ENCODE data around the gene AGBL4.

Gene AGBL4

DNA sequence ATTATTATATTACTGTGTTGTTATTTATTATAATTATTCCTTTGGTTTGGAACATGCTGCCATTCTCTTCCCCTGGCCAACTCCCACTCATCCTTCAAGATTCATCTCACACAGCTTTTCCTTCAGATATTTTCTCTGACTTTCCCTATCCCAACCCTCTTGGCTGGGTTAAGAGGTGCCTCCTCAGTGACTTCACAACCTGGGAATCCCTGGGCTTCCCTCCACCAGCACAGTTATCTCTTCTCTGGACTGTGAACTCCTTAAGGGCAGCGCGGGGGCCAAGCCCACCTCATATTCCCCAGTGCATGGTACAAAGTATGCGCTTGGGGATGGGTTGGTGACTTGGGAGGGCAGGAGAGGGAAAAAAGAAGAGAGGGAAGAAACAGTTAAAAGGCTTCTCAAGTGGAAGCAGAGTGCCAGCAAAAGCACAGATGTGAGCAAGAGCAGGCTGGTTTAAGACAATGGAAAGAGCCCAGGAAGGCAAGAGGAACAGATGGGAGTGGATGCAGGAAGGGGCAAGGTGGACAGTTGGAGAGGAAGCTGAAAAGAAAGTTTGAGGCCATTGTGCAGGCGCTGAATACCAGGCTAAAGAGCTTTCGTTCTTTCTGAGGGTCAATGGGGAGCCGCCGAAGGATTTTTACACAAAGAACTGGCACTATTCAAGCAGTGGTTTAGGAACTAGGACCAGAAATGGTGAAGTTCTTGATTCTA, 1379.4 kb downstream of the AGBL4 start:
- WGBS = 86% methylated on average over 7 of the region's 7 CpGs
- Histone ChIP-seq H3K27ac (ENCODE audit: low read depth, low read length) (no peak overlapping the region), H3K36me3 (ENCODE audit: insufficient read depth, low read length) (no peaks in the 10 kb centered on the region), H3K4me3 (ENCODE audit: low read length) (no peak overlapping the region), H3K9me3 (ENCODE audit: insufficient read depth, low read depth, low read length) (no peaks in the 10 kb centered on the region), H3K9ac (ENCODE audit: low read depth, low read length) (no peak overlapping the region), H3K4me1 (ENCODE audit: insufficient read depth, low read length) (peaks cover 17% of the 10 kb centered on the region), H3K27me3 (ENCODE audit: insufficient read depth, low read length) (no peaks in the 10 kb centered on the region; the same call in 1 of the 2 replicates)

DNA sequence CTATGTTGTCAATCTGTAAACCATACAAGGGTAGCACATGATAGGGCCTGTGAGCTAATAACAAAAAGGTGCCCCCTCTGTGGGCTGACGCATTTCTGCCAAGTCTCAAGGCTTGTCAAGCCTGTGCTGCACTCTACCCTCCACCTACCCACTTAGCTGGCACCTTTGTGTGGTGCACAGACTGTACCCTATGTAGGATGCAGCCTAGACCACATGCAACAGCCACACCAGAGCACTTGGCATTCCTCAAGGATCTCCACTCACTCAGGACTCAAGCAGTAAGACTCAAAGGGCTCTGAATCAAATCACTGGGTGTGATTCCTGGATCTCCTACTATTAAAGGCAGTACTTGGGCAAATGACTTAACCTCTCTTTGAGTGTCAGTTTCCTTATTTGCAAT, 1380.6 kb downstream of the AGBL4 start:
- Histone ChIP-seq H3K27ac (ENCODE audit: low read depth, low read length) (no peak overlapping the region), H3K4me1 (ENCODE audit: insufficient read depth, low read length) (peaks cover 17% of the 10 kb centered on the region), H3K9me3 (ENCODE audit: insufficient read depth, low read depth, low read length) (no peaks in the 10 kb centered on the region), H3K9ac (ENCODE audit: low read depth, low read length) (no peak overlapping the region), H3K27me3 (ENCODE audit: insufficient read depth, low read length) (no peaks in the 10 kb centered on the region; the same call in 1 of the 2 replicates), H3K4me3 (ENCODE audit: low read length) (no peak overlapping the region), H3K36me3 (ENCODE audit: insufficient read depth, low read length) (no peaks in the 10 kb centered on the region)
- 98% methylated on average over 1 of the region's 1 CpG for WGBS

DNA sequence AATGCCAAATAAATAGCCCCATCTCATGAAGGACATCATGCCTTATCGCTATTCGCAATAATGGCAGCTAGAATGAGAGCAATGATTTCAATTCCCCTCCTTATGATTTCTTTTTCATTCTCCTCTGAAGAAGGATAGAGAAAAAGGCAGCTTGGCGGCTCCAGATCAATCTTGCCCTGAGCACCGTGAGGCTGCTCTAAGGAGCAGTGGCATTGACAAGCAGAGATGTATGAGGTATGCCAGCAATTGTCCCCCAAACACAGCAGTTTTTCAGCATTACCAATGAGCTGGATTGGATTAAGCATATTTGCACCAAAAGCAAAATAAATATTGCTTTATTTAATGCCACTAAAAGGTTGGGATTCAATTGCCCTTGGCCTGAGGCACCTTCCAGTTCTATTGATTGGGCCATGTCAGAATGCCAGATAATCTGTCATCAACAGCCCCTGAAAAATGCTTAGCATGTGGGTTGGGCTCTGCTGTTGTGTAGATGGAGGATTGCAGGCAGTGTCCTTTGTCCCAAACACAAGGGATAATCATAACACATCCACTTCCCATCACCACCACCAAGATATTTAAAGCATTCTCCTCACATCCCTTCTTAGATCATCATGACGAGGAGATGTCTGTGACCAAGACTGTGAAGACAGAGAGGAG, 1382.8 kb downstream of the AGBL4 start:
- peaks cover 14% of the 10 kb centered on the region for H3K4me1 ChIP-seq (ENCODE audit: insufficient read depth, low read length)
- H3K9me3 ChIP-seq (ENCODE audit: insufficient read depth, low read depth, low read length) = no peaks in the 10 kb centered on the region
- WGBS = 89% methylated on average over 5 of the region's 5 CpGs

DNA sequence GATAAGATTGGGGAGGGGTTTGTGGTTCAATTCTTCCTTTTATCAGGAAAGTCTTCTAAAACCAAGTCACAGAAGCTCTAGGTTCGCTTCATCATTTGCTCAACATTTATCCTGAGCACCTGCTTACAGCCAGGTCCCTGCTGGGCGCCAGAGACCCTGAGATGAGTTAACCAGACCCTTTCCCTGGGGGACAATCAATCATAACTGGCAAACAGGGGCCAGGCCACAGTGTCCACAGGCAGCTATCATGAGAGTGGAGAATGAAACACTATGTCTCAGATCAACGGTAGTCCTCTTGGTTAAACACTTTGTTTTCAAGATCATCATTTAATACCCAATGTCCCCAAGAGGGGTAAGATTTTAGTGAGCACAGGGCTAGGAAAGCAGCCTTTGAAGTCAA, 1393.9 kb downstream of the AGBL4 start:
- Histone ChIP-seq H3K4me1 (ENCODE audit: insufficient read depth, low read length) (no peaks in the 10 kb centered on the region), H3K27me3 (ENCODE audit: insufficient read depth, low read length) (no peaks in the 10 kb centered on the region), H3K27ac (ENCODE audit: low read depth, low read length) (no peak overlapping the region), H3K4me3 (ENCODE audit: low read length) (no peak overlapping the region), H3K9ac (ENCODE audit: low read depth, low read length) (no peak overlapping the region), H3K9me3 (ENCODE audit: insufficient read depth, low read depth, low read length) (no peaks in the 10 kb centered on the region), H3K36me3 (ENCODE audit: insufficient read depth, low read length) (no peaks in the 10 kb centered on the region)
- WGBS = 98% methylated on average over 3 of the region's 3 CpGs

More for the DNA sequence above, 1382.8 kb downstream of the AGBL4 start:
- Histone ChIP-seq H3K9ac (ENCODE audit: low read depth, low read length) (no peak overlapping the region), H3K27ac (ENCODE audit: low read depth, low read length) (no peak overlapping the region), H3K27me3 (ENCODE audit: insufficient read depth, low read length) (no peaks in the 10 kb centered on the region; the same call in 1 of the 2 replicates), H3K36me3 (ENCODE audit: insufficient read depth, low read length) (no peaks in the 10 kb centered on the region), H3K4me3 (ENCODE audit: low read length) (no peak overlapping the region)

DNA sequence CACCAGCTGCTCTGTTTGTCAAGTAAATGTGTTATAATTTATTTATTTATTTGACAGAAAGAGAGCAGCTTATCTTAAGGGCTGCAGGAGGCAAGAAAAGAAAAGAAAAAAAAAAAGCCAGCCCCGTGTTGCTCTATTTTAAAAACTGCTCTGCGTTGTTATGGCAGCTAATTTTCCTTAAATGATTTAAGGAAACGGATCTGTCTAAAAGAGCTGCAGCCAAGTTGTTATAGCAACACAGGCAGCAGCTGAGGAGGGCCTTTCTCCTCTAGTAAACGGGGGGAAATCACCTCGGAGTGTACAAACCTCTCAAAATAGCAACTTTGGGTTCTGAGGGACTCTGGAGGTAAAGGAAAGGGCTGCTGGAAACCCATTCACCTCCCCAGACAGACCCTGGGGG, 1396.3 kb downstream of the AGBL4 start:
- Histone ChIP-seq H3K27me3 (ENCODE audit: insufficient read depth, low read length) (no peaks in the 10 kb centered on the region), H3K27ac (ENCODE audit: low read depth, low read length) (no peak overlapping the region), H3K9ac (ENCODE audit: low read depth, low read length) (no peak overlapping the region), H3K9me3 (ENCODE audit: insufficient read depth, low read depth, low read length) (no peaks in the 10 kb centered on the region), H3K4me3 (ENCODE audit: low read length) (no peak overlapping the region), H3K4me1 (ENCODE audit: insufficient read depth, low read length) (no peaks in the 10 kb centered on the region), H3K36me3 (ENCODE audit: insufficient read depth, low read length) (no peaks in the 10 kb centered on the region)
- 94% methylated on average over 5 of the region's 5 CpGs for WGBS

DNA sequence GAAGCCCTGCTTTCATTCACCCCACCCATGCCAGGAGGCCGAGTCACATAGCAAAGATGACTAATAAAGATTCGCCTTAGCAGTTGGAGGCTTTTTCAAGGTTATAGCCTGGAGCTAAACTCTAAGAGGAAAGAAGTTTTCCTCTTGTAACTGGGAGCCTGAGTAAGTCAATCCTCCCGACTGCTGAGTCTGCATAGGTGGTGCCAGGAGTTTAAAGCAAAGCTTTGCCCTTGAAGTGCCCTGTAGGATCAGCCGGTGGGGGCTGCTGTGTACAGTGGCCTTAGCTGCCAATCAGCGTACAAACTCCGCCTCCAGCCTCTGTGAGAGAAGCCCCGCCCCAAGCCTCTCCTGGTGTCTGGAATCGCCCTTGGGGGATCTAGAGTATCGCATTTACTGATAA, 1404.2 kb downstream of the AGBL4 start:
- Histone ChIP-seq H3K4me3 (ENCODE audit: low read length) (peak overlapping the region; percentile 37), H3K27ac (ENCODE audit: low read depth, low read length) (no peak overlapping the region), H3K36me3 (ENCODE audit: insufficient read depth, low read length) (no peaks in the 10 kb centered on the region), H3K9me3 (ENCODE audit: insufficient read depth, low read depth, low read length) (no peaks in the 10 kb centered on the region), H3K9ac (ENCODE audit: low read depth, low read length) (no peak overlapping the region), H3K4me1 (ENCODE audit: insufficient read depth, low read length) (peaks cover 14% of the 10 kb centered on the region; the same call in 1 of the 2 replicates), H3K27me3 (ENCODE audit: insufficient read depth, low read length) (no peaks in the 10 kb centered on the region)
- WGBS = 26% methylated on average over 9 of the region's 9 CpGs

DNA sequence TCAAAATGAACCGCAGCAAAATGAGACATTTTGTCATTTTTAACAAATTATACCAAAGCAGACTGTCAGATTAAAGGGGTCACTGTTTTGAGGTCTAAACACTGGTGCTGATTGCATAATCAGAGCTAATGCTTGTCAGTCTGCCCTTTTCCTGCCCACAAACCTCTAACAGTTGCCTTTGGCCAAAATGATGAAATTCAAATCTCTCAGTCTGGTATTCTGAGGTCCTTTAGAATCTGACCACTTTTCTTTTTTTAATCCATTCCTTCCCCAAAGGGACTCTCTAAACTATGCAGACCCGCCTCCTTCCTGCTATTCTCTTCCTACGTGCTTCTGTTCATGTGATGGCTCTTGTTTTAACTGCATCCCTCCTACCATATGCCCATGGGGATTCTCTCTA, 1406.5 kb downstream of the AGBL4 start:
- Histone ChIP-seq H3K36me3 (ENCODE audit: insufficient read depth, low read length) (no peaks in the 10 kb centered on the region), H3K4me1 (ENCODE audit: insufficient read depth, low read length) (peaks cover 14% of the 10 kb centered on the region; the same call in 1 of the 2 replicates), H3K9ac (ENCODE audit: low read depth, low read length) (no peak overlapping the region), H3K4me3 (ENCODE audit: low read length) (no peak overlapping the region), H3K9me3 (ENCODE audit: insufficient read depth, low read depth, low read length) (no peaks in the 10 kb centered on the region), H3K27ac (ENCODE audit: low read depth, low read length) (no peak overlapping the region), H3K27me3 (ENCODE audit: insufficient read depth, low read length) (no peaks in the 10 kb centered on the region)
- WGBS = 79% methylated on average over 3 of the region's 3 CpGs

DNA sequence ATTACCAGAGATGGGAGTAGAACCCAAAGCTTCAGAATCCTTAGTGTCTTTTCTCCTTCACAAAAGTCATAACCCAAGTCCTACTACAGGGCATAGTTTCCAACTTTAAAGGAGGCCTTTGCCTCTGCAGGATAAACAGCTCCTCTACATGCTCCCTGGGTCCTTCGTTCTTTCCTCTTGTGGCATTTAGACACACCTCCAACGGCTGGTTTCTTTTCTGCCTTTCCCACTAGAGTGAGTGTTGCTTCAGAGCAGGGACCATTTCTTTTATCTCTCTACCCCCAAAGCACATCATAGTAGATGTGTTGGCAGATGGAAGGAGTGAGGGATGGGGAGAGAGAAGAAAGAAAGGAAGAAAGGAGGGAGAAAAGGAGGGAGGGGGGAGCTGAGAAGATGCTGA, 1407.0 kb downstream of the AGBL4 start:
- H3K27me3 ChIP-seq (ENCODE audit: insufficient read depth, low read length) = no peaks in the 10 kb centered on the region
- 86% methylated on average over 2 of the region's 2 CpGs for WGBS
- no peaks in the 10 kb centered on the region for H3K9me3 ChIP-seq (ENCODE audit: insufficient read depth, low read depth, low read length)
- H3K4me1 ChIP-seq (ENCODE audit: insufficient read depth, low read length) = peaks cover 14% of the 10 kb centered on the region; the same call in 1 of the 2 replicates
- H3K27ac ChIP-seq (ENCODE audit: low read depth, low read length) = no peak overlapping the region
- H3K36me3 ChIP-seq (ENCODE audit: insufficient read depth, low read length) = no peaks in the 10 kb centered on the region
- H3K9ac ChIP-seq (ENCODE audit: low read depth, low read length) = no peak overlapping the region
- no peak overlapping the region for H3K4me3 ChIP-seq (ENCODE audit: low read length)

DNA sequence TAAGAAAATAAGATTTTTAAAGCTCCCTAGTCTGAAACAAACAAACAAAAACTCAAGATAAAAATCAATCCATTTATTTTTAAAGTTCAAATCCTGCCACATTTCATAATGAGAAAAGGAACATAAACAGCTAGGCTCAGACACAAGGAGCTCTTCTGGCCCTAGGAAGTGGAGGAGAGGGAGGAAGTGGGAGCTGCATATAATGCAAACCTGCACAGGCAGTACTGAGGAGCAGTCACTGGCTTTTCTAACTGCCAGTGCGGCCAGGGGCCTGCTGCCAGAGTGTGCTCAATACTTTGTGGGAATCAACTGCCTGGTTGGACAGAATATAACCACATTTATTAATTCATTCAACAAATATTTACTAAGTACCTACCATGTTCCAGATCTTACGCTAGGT, 1411.9 kb downstream of the AGBL4 start:
- H3K27me3 ChIP-seq (ENCODE audit: insufficient read depth, low read length) = no peaks in the 10 kb centered on the region
- peaks cover 8% of the 10 kb centered on the region; the same call in 1 of the 2 replicates for H3K4me1 ChIP-seq (ENCODE audit: insufficient read depth, low read length)
- no peak overlapping the region for H3K4me3 ChIP-seq (ENCODE audit: low read length)
- no peak overlapping the region for H3K27ac ChIP-seq (ENCODE audit: low read depth, low read length)
- WGBS = 88% methylated on average over 2 of the region's 2 CpGs
- H3K9me3 ChIP-seq (ENCODE audit: insufficient read depth, low read depth, low read length) = no peaks in the 10 kb centered on the region
- no peak overlapping the region for H3K9ac ChIP-seq (ENCODE audit: low read depth, low read length)
- H3K36me3 ChIP-seq (ENCODE audit: insufficient read depth, low read length) = no peaks in the 10 kb centered on the region

DNA sequence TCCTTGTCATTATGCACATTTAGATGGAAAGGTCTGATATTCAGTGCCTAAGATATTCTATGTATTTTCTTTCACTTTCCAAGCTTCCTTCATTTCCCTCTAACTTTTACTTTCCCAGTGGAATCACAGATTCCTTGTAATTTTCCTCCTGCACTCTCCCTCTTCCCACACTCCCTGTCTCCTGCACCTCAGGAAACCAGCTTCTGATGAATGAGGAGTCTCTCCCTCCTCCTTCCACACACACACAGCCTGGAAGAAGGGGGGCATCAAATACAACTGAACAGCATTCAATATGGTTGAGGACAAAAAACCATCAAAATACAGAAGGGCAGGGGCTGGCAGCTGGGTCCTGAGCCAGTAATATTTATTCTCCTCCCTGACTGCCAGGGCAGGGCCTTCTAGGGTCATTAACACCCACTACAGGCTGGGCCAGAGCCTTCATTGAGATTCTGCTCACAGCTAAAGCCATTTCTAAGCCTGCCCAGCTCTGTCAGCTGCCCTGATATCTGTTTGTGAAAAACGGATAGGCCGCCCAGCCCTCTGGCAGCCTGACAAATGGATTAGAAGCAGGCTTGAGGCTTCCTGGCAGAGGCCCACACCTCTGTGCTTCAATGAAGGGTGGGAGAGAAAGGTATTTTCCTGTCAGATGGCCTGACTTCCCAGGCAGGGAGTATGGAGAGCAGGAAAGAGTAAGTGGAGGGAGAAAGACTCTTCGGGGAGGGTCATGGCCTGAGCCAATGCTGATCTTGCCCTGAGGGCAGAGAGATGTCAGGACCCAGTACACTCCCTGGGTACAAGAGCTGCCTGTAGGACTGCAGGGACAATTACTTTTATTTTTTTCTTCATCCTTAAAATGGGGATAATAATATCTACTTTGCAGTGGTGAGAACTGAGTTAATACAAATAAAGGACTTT, 1412.9 kb downstream of the AGBL4 start:
- Histone ChIP-seq H3K4me3 (ENCODE audit: low read length) (no peak overlapping the region), H3K9me3 (ENCODE audit: insufficient read depth, low read depth, low read length) (no peaks in the 10 kb centered on the region), H3K27ac (ENCODE audit: low read depth, low read length) (no peak overlapping the region), H3K9ac (ENCODE audit: low read depth, low read length) (no peak overlapping the region), H3K36me3 (ENCODE audit: insufficient read depth, low read length) (no peaks in the 10 kb centered on the region), H3K27me3 (ENCODE audit: insufficient read depth, low read length) (no peaks in the 10 kb centered on the region), H3K4me1 (ENCODE audit: insufficient read depth, low read length) (peaks cover 8% of the 10 kb centered on the region; the same call in 1 of the 2 replicates)
- WGBS = 70% methylated on average over 3 of the region's 3 CpGs

DNA sequence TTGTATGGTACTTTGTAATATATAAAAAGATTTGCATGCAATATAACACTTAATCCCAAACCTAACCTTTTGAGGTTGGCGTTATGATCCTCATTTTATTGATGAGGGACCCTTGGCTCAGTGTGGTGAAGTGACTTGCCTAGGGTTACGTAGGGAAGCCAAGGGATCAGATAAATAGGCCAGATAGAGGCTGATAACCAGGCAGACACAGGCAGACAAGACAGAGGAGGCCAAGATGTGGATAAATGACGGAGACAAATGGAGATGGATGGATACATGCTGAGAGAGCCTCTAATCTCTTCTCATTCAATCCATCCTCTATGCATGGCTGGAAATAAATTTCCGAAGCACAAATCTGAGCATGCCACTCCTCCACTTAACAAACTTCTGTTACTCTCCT, 1414.9 kb downstream of the AGBL4 start:
- H3K9me3 ChIP-seq (ENCODE audit: insufficient read depth, low read depth, low read length) = no peaks in the 10 kb centered on the region
- 87% methylated on average over 4 of the region's 4 CpGs for WGBS
- H3K9ac ChIP-seq (ENCODE audit: low read depth, low read length) = no peak overlapping the region
- no peak overlapping the region for H3K4me3 ChIP-seq (ENCODE audit: low read length)
- H3K4me1 ChIP-seq (ENCODE audit: insufficient read depth, low read length) = peaks cover 8% of the 10 kb centered on the region; the same call in 1 of the 2 replicates
- no peaks in the 10 kb centered on the region for H3K36me3 ChIP-seq (ENCODE audit: insufficient read depth, low read length)
- no peaks in the 10 kb centered on the region for H3K27me3 ChIP-seq (ENCODE audit: insufficient read depth, low read length)
- H3K27ac ChIP-seq (ENCODE audit: low read depth, low read length) = no peak overlapping the region
